ENCODE data around the gene DNAJB6.

Gene DNAJB6

DNA sequence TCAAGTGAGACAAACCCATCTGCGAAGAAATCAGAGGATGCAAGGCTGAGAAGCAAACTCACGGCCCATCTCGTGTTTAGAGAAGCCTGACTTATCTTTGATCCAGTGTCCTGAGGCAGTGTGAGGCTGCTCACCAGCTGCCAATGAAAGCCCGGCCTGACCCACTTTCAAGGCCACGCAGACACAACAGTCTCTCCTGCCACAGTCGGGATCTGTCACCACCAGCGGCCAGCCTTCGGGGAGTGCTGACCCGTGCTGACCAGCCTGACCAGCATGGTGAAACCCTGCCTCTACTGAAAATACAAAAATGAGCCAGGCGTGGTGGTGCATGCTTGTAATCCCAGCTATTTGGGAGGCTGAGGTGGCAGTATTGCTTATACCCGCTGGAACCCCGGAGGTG lies 7.4 kb upstream of the DNAJB6 start:
- TF ChIP-seq SIN3A (IDR thresholded peaks at IDR 0.05; ENCODE audit: borderline replicate concordance, insufficient read depth, low read length) (no peak), POLR2AphosphoS5 (IDR thresholded peaks at IDR 0.05; ENCODE audit: low read depth, low read length) (no peak), FOXP2 (optimal IDR thresholded peaks at IDR 0.05; ENCODE audit: borderline replicate concordance, extremely low read depth, extremely low read length, insufficient read depth) (no peak), TAF1 (IDR thresholded peaks at IDR 0.05; ENCODE audit: borderline replicate concordance, insufficient read depth, low read length) (no peak)
- TF ChIP-seq, protein P1, sequence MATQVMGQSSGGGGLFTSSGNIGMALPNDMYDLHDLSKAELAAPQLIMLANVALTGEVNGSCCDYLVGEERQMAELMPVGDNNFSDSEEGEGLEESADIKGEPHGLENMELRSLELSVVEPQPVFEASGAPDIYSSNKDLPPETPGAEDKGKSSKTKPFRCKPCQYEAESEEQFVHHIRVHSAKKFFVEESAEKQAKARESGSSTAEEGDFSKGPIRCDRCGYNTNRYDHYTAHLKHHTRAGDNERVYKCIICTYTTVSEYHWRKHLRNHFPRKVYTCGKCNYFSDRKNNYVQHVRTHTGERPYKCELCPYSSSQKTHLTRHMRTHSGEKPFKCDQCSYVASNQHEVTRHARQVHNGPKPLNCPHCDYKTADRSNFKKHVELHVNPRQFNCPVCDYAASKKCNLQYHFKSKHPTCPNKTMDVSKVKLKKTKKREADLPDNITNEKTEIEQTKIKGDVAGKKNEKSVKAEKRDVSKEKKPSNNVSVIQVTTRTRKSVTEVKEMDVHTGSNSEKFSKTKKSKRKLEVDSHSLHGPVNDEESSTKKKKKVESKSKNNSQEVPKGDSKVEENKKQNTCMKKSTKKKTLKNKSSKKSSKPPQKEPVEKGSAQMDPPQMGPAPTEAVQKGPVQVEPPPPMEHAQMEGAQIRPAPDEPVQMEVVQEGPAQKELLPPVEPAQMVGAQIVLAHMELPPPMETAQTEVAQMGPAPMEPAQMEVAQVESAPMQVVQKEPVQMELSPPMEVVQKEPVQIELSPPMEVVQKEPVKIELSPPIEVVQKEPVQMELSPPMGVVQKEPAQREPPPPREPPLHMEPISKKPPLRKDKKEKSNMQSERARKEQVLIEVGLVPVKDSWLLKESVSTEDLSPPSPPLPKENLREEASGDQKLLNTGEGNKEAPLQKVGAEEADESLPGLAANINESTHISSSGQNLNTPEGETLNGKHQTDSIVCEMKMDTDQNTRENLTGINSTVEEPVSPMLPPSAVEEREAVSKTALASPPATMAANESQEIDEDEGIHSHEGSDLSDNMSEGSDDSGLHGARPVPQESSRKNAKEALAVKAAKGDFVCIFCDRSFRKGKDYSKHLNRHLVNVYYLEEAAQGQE (IDR thresholded peaks at IDR 0.05; ENCODE audit: insufficient read depth in 1 of 2, low read depth in 2 of 2, low read length in 2 of 2) = no peak

DNA sequence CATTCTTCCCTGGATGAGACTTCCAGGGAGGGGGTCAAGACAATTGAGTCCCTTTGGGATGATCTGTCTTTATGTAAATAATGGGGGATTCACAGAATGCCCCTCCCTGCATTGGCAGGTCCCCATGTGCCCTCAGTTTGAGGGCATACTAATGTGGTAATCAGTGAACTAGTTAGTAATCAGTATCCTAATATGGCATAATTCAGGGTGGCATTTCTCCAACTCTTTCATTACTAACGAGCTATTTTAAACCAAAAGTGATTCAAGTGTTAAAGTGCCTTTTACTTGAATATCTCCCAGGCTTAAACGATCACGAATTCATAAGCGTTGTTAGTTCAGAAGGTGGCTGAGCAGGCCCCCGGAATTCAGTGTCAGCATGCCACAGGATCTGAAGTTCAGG lies 1.6 kb upstream of the DNAJB6 start:
- TF ChIP-seq POLR2AphosphoS5 (IDR thresholded peaks at IDR 0.05; ENCODE audit: low read depth, low read length) = no peak
- no peak for TF ChIP-seq TAF1 (IDR thresholded peaks at IDR 0.05; ENCODE audit: borderline replicate concordance, insufficient read depth, low read length)

DNA sequence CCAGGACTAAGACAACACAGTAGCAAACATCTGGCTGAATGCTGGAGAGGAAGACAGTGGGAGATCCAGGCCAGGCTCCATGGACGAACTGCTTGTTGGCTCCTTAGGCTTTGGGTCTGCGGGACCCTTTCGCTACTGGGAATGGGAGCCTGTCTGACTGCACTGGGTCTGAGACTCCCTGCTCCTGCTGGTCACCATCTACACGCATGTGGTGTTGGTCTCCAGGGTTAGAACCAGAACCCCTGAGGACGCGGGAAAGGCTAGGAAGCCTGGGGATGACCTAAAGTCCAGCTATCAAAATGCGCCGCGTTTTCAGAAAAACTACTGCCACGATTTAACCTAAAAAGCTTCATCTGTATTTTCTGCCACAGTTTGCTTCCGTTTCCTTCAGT lies 817 bp upstream of the DNAJB6 start:
- no peak for TF ChIP-seq FOXP2 (optimal IDR thresholded peaks at IDR 0.05; ENCODE audit: borderline replicate concordance, extremely low read depth, extremely low read length, insufficient read depth)
- TF ChIP-seq POLR2AphosphoS5 (IDR thresholded peaks at IDR 0.05; ENCODE audit: low read depth, low read length) = no peak
- no peak for TF ChIP-seq TAF1 (IDR thresholded peaks at IDR 0.05; ENCODE audit: borderline replicate concordance, insufficient read depth, low read length)
- TF ChIP-seq SIN3A (IDR thresholded peaks at IDR 0.05; ENCODE audit: borderline replicate concordance, insufficient read depth, low read length) = no peak
- TF ChIP-seq, protein P1 (IDR thresholded peaks at IDR 0.05; ENCODE audit: insufficient read depth in 1 of 2, low read depth in 2 of 2, low read length in 2 of 2) = no peak

DNA sequence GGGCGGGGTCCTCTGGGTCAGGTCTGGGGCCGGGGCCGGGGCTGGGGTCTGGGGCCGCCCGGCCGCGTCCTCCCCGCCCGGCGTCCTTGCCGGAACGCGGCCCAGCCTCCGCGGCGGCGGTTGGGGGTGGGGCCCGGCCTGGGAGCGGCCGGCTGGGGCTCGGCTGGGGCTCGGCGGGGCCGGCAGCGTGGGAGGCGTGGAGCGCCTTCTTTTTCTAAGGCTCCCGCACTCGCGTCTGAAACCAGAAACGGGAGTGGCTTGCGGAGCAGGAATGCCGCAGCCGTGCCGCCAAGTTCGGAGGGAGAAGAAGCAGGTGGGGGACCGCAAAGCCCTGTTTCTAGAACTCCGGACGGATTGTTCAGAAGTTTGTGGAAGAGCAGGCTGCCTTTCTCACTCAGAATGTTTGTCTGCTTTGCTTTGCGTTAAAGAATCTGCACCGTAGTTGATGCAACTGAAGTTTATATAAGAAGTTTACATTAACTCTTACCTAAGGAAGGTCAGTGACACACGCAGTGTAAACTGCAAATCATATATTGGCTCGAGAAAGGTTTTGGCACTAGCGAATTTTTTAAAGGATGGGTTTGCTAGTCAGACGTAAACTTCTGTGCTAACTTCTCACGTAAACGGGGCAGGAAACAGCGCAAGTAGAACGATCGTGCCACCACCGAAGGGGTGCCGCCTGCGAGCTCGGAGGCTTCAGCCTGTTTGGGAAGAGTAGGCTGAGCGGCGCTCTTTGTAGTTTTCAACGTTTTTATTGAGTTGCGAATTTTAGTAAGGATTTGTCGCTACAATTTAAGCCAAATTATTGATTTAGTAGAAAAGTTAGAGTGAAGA lies 729 bp downstream of the DNAJB6 start:
- no peak for TF ChIP-seq POLR2AphosphoS5 (IDR thresholded peaks at IDR 0.05; ENCODE audit: low read depth, low read length)
- TF ChIP-seq, protein P1 (IDR thresholded peaks at IDR 0.05; ENCODE audit: insufficient read depth in 1 of 2, low read depth in 2 of 2, low read length in 2 of 2) = no peak
- TF ChIP-seq FOXP2 (optimal IDR thresholded peaks at IDR 0.05; ENCODE audit: borderline replicate concordance, extremely low read depth, extremely low read length, insufficient read depth) = no peak
- TF ChIP-seq SIN3A (IDR thresholded peaks at IDR 0.05; ENCODE audit: borderline replicate concordance, insufficient read depth, low read length) = no peak
- TF ChIP-seq TAF1 (IDR thresholded peaks at IDR 0.05; ENCODE audit: borderline replicate concordance, insufficient read depth, low read length) = no peak

DNA sequence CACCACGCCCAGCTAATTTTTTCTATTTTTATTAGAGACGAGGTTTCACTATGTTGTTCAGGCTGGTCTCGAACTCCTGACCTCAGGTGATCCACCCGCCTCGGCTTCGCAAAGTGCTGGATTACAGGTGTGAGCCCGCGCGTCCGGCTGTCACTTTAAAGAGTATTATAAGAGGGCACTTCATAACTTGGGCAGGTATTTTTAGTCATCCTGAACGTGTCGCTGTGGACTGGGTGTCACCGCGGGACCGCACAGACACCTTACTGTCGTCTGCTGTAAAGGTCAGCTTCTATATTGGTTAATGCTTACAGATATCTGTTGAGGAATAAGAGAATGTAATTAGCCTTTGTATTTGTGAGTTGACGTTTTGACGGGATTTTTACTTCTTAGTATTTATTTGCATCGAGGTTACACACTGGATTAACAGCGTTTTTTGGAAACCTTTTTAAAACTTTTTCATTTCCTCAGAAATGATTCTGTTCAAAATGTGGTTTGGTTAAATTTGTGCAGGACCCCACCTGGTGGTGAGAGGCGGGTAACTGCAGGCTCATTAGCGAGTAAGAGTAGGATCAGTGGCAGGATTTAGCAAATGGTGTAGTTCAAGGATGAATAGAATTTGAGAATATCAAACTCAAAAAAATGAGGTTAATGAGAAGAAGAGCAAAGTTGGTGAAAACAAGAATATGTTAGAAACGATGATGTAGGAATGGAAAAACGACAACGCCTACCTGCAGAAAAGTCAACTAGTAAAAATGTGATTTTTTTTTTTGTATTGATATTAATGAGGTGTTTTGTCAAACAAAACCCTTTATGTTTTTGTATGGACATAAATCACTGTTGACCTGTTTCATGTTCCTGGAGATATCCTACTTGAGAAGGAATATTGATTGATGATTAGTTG lies 3.2 kb downstream of the DNAJB6 start:
- no peak for TF ChIP-seq SIN3A (IDR thresholded peaks at IDR 0.05; ENCODE audit: borderline replicate concordance, insufficient read depth, low read length)
- TF ChIP-seq FOXP2 (optimal IDR thresholded peaks at IDR 0.05; ENCODE audit: borderline replicate concordance, extremely low read depth, extremely low read length, insufficient read depth) = no peak
- no peak for TF ChIP-seq TAF1 (IDR thresholded peaks at IDR 0.05; ENCODE audit: borderline replicate concordance, insufficient read depth, low read length)
